Ectodermal cell (in vitro differentiated cells): ENCODE data around the gene CMTR2.
A peak's percentile ranks its signal among the peaks of the same experiment; 100 is the strongest.

ENCODE experiments used
- H3K27ac ChIP-seq: 2 replicates; pipeline ENCODE4 v1.7.0; 2013; ENCODE audit warnings: mild to moderate bottlenecking, low read depth, low read length; ENCODE audit not compliant: insufficient read depth, poor library complexity, severe bottlenecking
- H3K27me3 ChIP-seq: 2 replicates; pipeline ENCODE4 v1.7.0; 2013; ENCODE audit warnings: mild to moderate bottlenecking, low read length; ENCODE audit not compliant: insufficient read depth, control insufficient read depth, poor library complexity, severe bottlenecking
- H3K36me3 ChIP-seq: one replicate; pipeline ENCODE4 v1.7.0; 2013; ENCODE audit warnings: low read length; ENCODE audit not compliant: control insufficient read depth, insufficient read depth
- H3K4me1 ChIP-seq: one replicate; pipeline ENCODE4 v1.7.0; 2013; ENCODE audit warnings: low read length; ENCODE audit not compliant: control insufficient read depth, insufficient read depth
- H3K4me3 ChIP-seq: 2 replicates; pipeline ENCODE4 v1.7.0; 2013; ENCODE audit warnings: low read depth, low read length, control low read depth; ENCODE audit not compliant: insufficient read depth
- H3K9me3 ChIP-seq: 2 replicates; pipeline ENCODE4 v1.7.0; 2013; ENCODE audit warnings: mild to moderate bottlenecking, low read length, moderate library complexity; ENCODE audit not compliant: control insufficient read depth
- WGBS, 2 experiments: methylation state at CpG; one replicate each; pipeline ENCODE4 v1.1.7; 2013; ENCODE audit warnings: missing lambda C conversion rate in 2 of 2; 5-methylcytosine and 5-hydroxymethylcytosine counted together

The CMTR2 gene

GRCh38 chr16:71282943-71283342 lies 6.3 kb downstream of the CMTR2 start:
- no peaks in the 10 kb centered on the region for H3K27me3 ChIP-seq
- 90 to 94% methylated on average over 3 of the region's 3 CpGs for WGBS, 2 experiments
- H3K27ac ChIP-seq, result no peak overlapping the region
- no peaks in the 10 kb centered on the region for H3K4me1 ChIP-seq
- no peaks in the 10 kb centered on the region for H3K9me3 ChIP-seq
- peaks cover 9% of the 10 kb centered on the region for H3K36me3 ChIP-seq
- no peak overlapping the region for H3K4me3 ChIP-seq

DNA sequence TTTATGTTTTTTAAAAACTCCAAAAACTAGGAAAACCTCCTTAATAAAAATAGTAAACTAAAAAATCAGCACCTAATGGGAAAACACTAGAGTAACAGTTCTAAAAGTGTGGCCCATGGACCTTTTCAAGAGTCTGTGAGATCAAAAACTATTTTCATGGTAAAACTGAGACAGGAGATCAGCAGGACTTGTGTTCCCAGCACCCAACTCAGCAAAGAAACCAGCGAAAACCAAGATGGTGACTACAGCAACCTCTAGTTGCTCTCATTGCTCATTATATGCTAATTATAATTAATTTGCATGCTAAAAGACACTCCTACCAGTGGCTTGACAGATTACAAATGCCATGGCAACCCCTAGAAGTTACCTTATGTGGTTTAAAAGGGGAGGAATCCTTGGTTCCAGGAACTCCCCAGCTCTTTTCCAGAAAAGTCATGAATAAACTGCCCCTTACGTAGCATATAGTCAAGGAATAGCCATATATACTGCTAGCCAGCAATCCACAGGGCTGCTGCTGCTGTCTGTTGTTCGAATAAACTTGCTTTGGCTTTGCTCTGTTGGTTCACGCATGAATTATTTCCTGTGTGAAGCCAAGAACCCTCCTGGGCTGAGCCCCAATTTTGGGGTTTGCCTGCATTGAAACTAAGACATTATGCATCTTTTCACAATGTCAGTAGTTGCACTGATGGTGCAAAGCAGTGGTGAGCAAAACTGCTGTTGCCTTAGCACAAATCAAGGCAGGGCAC lies 12.4 kb downstream of the CMTR2 start:
- WGBS, 2 experiments, result 97 to 98% methylated on average over 4 of the region's 4 CpGs
- H3K27me3 ChIP-seq, result no peaks in the 10 kb centered on the region
- no peaks in the 10 kb centered on the region for H3K4me1 ChIP-seq
- peaks cover 4% of the 10 kb centered on the region for H3K9me3 ChIP-seq
- no peak overlapping the region for H3K27ac ChIP-seq
- no peaks in the 10 kb centered on the region for H3K36me3 ChIP-seq
- no peak overlapping the region for H3K4me3 ChIP-seq

GRCh38 chr16:71273384-71273783 lies 15.8 kb downstream of the CMTR2 start:
- 87 to 100% methylated on average over 1 of the region's 1 CpG for WGBS, 2 experiments
- Histone ChIP-seq H3K9me3 (peaks cover 4% of the 10 kb centered on the region), H3K4me3 (no peak overlapping the region), H3K36me3 (no peaks in the 10 kb centered on the region), H3K4me1 (no peaks in the 10 kb centered on the region), H3K27me3 (no peaks in the 10 kb centered on the region), H3K27ac (no peak overlapping the region)

DNA sequence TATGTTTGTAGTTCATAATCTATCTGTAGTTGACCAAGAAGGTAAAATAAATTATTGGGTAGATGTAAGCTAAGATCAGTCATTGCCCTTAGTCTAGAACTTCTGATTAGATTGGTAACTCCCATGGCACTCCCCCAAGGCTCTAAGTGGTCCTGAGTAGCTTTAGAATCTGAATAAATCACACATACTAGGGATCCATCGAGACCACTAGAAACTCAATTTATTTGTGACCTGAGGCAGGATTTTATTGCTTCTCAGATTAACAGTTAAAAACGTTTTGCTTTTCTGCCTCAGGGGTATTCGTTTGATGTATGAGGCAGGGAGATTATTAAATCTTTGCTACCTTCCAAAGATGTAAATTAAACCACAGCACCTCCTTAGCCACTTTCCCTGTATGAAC lies 24.9 kb downstream of the CMTR2 start:
- Histone ChIP-seq H3K9me3 (no peaks in the 10 kb centered on the region), H3K4me3 (no peak overlapping the region), H3K36me3 (no peaks in the 10 kb centered on the region), H3K27ac (no peak overlapping the region), H3K4me1 (no peaks in the 10 kb centered on the region), H3K27me3 (no peaks in the 10 kb centered on the region)
- 75 to 87% methylated on average over 3 of the region's 3 CpGs for WGBS, 2 experiments

- 85 to 88% methylated on average over 3 of the region's 3 CpGs for WGBS, 2 experiments
- no peaks in the 10 kb centered on the region for H3K9me3 ChIP-seq
- H3K4me3 ChIP-seq, result no peak overlapping the region
- no peaks in the 10 kb centered on the region for H3K27me3 ChIP-seq
- no peaks in the 10 kb centered on the region for H3K36me3 ChIP-seq
- H3K27ac ChIP-seq, result no peak overlapping the region
- no peaks in the 10 kb centered on the region for H3K4me1 ChIP-seq
Observed at GRCh38 chr16:71263582-71263981, 25.6 kb downstream of the CMTR2 start.

GRCh38 chr16:71262391-71262790 lies 26.8 kb downstream of the CMTR2 start:
- H3K9me3 ChIP-seq, result no peaks in the 10 kb centered on the region
- no peak overlapping the region for H3K4me3 ChIP-seq
- no peak overlapping the region for H3K27ac ChIP-seq
- H3K27me3 ChIP-seq, result no peaks in the 10 kb centered on the region
- no peaks in the 10 kb centered on the region for H3K36me3 ChIP-seq
- WGBS, 2 experiments, result 94% methylated on average over 5 of the region's 5 CpGs
- no peaks in the 10 kb centered on the region for H3K4me1 ChIP-seq

DNA sequence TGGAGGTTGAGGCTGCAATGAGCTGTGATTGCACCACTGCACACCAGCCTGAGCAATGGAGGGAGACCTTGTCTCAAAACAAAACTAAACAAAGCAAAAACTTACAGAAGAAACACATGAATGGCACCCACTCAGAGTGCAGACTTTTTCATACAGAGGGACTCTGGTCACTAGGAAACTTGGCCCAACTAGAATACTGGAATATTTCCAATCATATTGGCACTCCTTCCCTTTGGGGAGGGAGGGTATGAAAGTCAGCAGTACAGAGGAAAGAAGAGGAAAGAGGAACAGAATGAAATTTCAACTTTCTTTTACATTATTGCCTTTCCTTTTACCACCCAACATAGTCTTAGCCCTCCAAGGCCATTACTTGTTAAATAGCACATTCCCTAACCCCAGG lies 28.2 kb downstream of the CMTR2 start:
- no peaks in the 10 kb centered on the region for H3K36me3 ChIP-seq
- H3K4me1 ChIP-seq, result no peaks in the 10 kb centered on the region
- no peaks in the 10 kb centered on the region for H3K27me3 ChIP-seq
- H3K9me3 ChIP-seq, result no peaks in the 10 kb centered on the region
- H3K27ac ChIP-seq, result no peak overlapping the region
- no peak overlapping the region for H3K4me3 ChIP-seq

- no peak overlapping the region for H3K27ac ChIP-seq
- 91% methylated on average over 5 of the region's 5 CpGs for WGBS, 2 experiments
- peaks cover 13% of the 10 kb centered on the region for H3K4me1 ChIP-seq
- no peaks in the 10 kb centered on the region for H3K27me3 ChIP-seq
- no peaks in the 10 kb centered on the region for H3K9me3 ChIP-seq
- no peaks in the 10 kb centered on the region for H3K36me3 ChIP-seq
- no peak overlapping the region for H3K4me3 ChIP-seq
Observed at GRCh38 chr16:71259086-71259485, 30.1 kb downstream of the CMTR2 start.

DNA sequence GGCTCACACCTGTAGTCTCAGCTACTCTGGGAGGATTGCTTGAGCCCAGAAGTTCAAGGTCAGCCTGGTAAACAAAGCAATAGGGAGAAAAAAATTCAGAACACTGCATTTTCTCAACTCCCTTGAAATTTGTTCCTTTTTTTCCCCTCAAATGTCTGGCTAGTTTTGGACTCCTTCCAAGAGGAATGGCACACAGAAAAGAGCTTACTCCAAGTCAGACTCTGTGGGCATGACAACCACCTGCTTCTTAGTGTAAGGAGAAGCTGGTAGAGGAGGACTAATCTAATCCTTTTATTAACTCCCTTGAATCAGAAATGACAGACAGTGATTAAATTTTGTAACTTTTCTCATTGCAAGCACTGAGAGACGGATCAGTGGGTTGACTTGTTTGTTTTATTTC lies 30.8 kb downstream of the CMTR2 start:
- no peak overlapping the region for H3K27ac ChIP-seq
- whole genome bisulfite sequencing, 2 experiments, result 89 to 91% methylated on average over 1 of the region's 1 CpG
- H3K27me3 ChIP-seq, result no peaks in the 10 kb centered on the region
- H3K9me3 ChIP-seq, result no peaks in the 10 kb centered on the region
- peaks cover 13% of the 10 kb centered on the region for H3K4me1 ChIP-seq
- H3K36me3 ChIP-seq, result no peaks in the 10 kb centered on the region
- no peak overlapping the region for H3K4me3 ChIP-seq

- peaks cover 13% of the 10 kb centered on the region for H3K4me1 ChIP-seq
- H3K4me3 ChIP-seq, result no peak overlapping the region
- no peaks in the 10 kb centered on the region for H3K27me3 ChIP-seq
- no peak overlapping the region for H3K27ac ChIP-seq
- H3K36me3 ChIP-seq, result no peaks in the 10 kb centered on the region
- no peaks in the 10 kb centered on the region for H3K9me3 ChIP-seq
- WGBS, 2 experiments, result 78 to 100% methylated on average over 1 of the region's 1 CpG
Observed at GRCh38 chr16:71257768-71258167, 31.4 kb downstream of the CMTR2 start.

DNA sequence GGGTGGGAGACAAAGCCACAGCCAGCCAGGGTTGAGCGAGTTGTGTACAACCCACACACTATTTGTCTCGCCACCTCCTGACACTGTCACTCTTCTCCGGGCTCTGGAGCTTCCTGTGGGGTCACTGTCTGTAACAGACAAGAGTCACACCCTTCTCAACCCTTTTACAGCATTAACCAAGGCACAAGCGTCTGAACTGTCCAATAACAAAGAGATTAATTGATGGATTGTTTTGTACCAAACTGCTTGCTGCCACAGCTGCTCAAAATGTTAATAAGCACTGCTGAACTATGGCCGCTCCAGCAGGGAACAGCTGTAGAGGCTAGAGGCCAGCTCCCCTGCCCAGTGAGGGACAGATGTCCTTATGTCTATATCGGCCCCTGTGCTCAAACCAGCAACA lies 33.5 kb downstream of the CMTR2 start:
- peak overlapping the region; percentile 58 for H3K27ac ChIP-seq

More for the DNA sequence above, 33.5 kb downstream of the CMTR2 start:
- no peaks in the 10 kb centered on the region for H3K9me3 ChIP-seq
- H3K4me1 ChIP-seq, result peaks cover 19% of the 10 kb centered on the region
- WGBS, 2 experiments, result 55 to 60% methylated on average over 6 of the region's 6 CpGs
- no peak overlapping the region for H3K4me3 ChIP-seq
- H3K27me3 ChIP-seq, result no peaks in the 10 kb centered on the region
- H3K36me3 ChIP-seq, result no peaks in the 10 kb centered on the region
